Kidney (tissue), 14 donors: Measurements from ENCODE around the gene FZD7. TPM values are rescaled to one million over a fixed set of nuclear protein-coding genes. Genes with fewer than 3 reads are reported as not detected.
A peak's percentile ranks its signal among the peaks of the same experiment; 100 is the strongest.

Source experiments
- DNase-seq, 5 donors: peaks; one replicate each; pipeline ENCODE4 v3.0.0-alpha.2; 2013 to 2020
- FAIRE-seq: peaks from 2 replicates; lab custom pipeline; 2012; peaks lifted over from hg19 to GRCh38; lab: Jason Lieb, UNC
- H3K27ac ChIP-seq, 2 donors: one replicate each; pipeline ENCODE4 v1.7.0; 2013; ENCODE audit warnings: low read depth in 2 of 2, low read length in 2 of 2, inconsistent platforms in 1 of 2
- H3K27me3 ChIP-seq: one replicate; pipeline ENCODE4 v1.7.1; 2013; ENCODE audit warnings: low read length, inconsistent platforms; ENCODE audit not compliant: control insufficient read depth, insufficient read depth
- H3K36me3 ChIP-seq, 3 donors: one replicate each; pipeline versions ENCODE4 v1.7.0 to v1.7.1; 2013; ENCODE audit warnings: low read length in 3 of 3, control low read depth in 1 of 3, inconsistent platforms in 1 of 3; ENCODE audit not compliant: insufficient read depth in 3 of 3, control insufficient read depth in 2 of 3
- H3K4me1 ChIP-seq, 3 donors: one replicate each; pipeline versions ENCODE4 v1.7.0 to v1.7.1; 2013; ENCODE audit warnings: low read length in 3 of 3, inconsistent platforms in 1 of 3, low read depth in 1 of 3; ENCODE audit not compliant: control insufficient read depth in 2 of 3, insufficient read depth in 2 of 3
- H3K4me3 ChIP-seq, 3 donors: one replicate each; pipeline versions ENCODE4 v1.7.0 to v1.8.1; 2013; ENCODE audit warnings: low read length in 3 of 3, control low read depth in 1 of 3, inconsistent platforms in 1 of 3
- H3K9ac ChIP-seq, 3 donors: one replicate each; pipeline versions ENCODE4 v1.7.0 to v1.7.1; 2013; ENCODE audit warnings: low read length in 3 of 3, control low read depth in 1 of 3, inconsistent platforms in 1 of 3
- H3K9me3 ChIP-seq, 3 donors: one replicate each; pipeline versions ENCODE4 v1.7.0 to v1.7.1; 2013; ENCODE audit warnings: low read length in 3 of 3, control low read depth in 1 of 3, inconsistent platforms in 1 of 3; ENCODE audit not compliant: control insufficient read depth in 2 of 3, insufficient read depth in 1 of 3
- intact Hi-C: fragments of 100-400 bp; cut with DNase I; formaldehyde crosslinking; loops from one replicate; pipeline ENCODE4 v1.11.1; 2022
- polyA plus RNA-seq: library from polyadenylated mRNA; stranded (reverse); fragments of 350-450 nt; fragmentation: Illumina TruSeq; extraction: RNeasy Lipid Tissue Mini Kit (QIAGEN cat#74804); gene quantifications from one replicate; pipeline ENCODE4 v1.2.3, GENCODE V29; 2014; ENCODE audit warnings: low read depth, low replicate concordance; ENCODE audit not compliant: insufficient read depth
- total RNA-seq: library from RNA; stranded (reverse); fragmentation: NEBNext Ultra II Directional; extraction: Animal tissue kit (Norgen Biotek cat#: 25700); gene quantifications from one replicate; pipeline ENCODE4 v1.2.1, GENCODE V29; 2021
- TF ChIP-seq, protein P1 (sequence below): IDR thresholded peaks from 3 replicates; pipeline ENCODE4 v1.5.1; 2012; ENCODE audit warnings: mild to moderate bottlenecking, moderate library complexity, borderline replicate concordance; ENCODE audit not compliant: insufficient read depth; ENCODE audit errors: extremely low read depth
- donor health status: control.
- donor health status: control.
- donor health status: control.
- donor health status: control.
- donor health status: control.
- donor health status: DM: yes; HTN: yes; CAD: no.
- donor health status: Normal renal cell carcinoma (clear cell type).

The FZD7 gene
- total and polyA plus RNA-seq, 2 donors from 2014 or later = 5.6 to 14.0 TPM

DNA sequence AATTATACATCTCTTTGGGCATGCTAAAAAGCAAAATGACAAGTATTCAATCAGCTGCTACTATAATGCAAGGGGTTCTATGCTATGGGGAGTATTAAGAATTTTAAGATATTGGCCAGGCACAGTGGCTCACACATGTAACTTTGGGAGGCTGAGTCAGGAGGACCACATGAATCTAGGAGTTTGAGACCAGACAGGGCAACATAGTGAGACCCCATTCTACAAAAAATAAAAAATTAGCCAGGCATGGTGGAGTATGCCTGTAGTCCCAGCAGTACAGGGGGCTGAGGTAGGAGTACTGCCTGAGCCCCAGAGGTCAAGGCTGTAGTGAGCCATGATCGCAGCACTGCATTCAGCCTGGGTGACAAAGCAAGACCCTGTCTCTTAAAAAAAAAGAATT lies 33.9 kb downstream of the FZD7 start:
- Histone ChIP-seq H3K4me1 (no peaks in the 10 kb centered on the region), H3K9me3 (no peaks in the 10 kb centered on the region), H3K36me3 (no peaks in the 10 kb centered on the region), H3K27me3 (no peaks in the 10 kb centered on the region), H3K27ac (no peak overlapping the region), H3K9ac (no peak overlapping the region), H3K4me3 (no peak overlapping the region)
- intact Hi-C loops = no loop called here
- TF ChIP-seq, protein P1, sequence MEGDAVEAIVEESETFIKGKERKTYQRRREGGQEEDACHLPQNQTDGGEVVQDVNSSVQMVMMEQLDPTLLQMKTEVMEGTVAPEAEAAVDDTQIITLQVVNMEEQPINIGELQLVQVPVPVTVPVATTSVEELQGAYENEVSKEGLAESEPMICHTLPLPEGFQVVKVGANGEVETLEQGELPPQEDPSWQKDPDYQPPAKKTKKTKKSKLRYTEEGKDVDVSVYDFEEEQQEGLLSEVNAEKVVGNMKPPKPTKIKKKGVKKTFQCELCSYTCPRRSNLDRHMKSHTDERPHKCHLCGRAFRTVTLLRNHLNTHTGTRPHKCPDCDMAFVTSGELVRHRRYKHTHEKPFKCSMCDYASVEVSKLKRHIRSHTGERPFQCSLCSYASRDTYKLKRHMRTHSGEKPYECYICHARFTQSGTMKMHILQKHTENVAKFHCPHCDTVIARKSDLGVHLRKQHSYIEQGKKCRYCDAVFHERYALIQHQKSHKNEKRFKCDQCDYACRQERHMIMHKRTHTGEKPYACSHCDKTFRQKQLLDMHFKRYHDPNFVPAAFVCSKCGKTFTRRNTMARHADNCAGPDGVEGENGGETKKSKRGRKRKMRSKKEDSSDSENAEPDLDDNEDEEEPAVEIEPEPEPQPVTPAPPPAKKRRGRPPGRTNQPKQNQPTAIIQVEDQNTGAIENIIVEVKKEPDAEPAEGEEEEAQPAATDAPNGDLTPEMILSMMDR = no peak
- no peak for FAIRE-seq
- DNase-seq = no peak

GRCh38 chr2:202069170-202070067 lies 35.8 kb downstream of the FZD7 start:
- Histone ChIP-seq H3K36me3 (no peaks in the 10 kb centered on the region), H3K27ac (no peak overlapping the region), H3K9ac (no peak overlapping the region), H3K4me1 (no peaks in the 10 kb centered on the region), H3K4me3 (no peak overlapping the region), H3K9me3 (no peaks in the 10 kb centered on the region), H3K27me3 (no peaks in the 10 kb centered on the region)
- intact Hi-C loops = no loop called here
- TF ChIP-seq, protein P1 = no peak
- DNase-seq (peak in 3 of 5 donors; percentile 76 to 89 (median 81)), FAIRE-seq (no peak)

DNA sequence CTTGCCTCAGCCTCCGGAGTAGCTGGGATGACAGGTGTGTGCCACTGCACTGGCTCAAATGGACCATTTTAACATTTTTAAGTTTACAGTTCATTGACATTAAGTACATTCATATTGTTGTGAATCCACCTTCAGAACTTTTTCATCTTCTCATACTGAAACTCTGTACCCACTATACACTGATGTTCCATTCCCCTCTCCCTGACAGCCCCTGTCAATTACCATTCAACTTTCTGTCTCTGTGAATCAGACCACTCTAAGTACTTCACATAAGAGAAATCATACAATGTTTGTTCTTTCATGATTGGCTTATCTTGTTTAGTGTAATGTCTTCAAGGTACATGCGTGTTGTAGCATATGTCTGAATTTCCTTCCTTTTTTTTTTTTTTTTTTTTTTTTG lies 37.5 kb downstream of the FZD7 start:
- Histone ChIP-seq H3K27ac (no peak overlapping the region), H3K4me3 (no peak overlapping the region), H3K36me3 (no peaks in the 10 kb centered on the region), H3K4me1 (no peaks in the 10 kb centered on the region), H3K9ac (no peak overlapping the region), H3K9me3 (no peaks in the 10 kb centered on the region), H3K27me3 (no peaks in the 10 kb centered on the region)
- DNase-seq (no peak), FAIRE-seq (no peak)
- intact Hi-C loops = no loop called here
- TF ChIP-seq, protein P1 = no peak
